Mucosa of rectum (tissue), 2 donors: ENCODE data around the gene MACROD2.

Source experiments
- H3K27ac ChIP-seq, 2 donors: one replicate each; pipeline ENCODE4 v1.7.0; 2013; ENCODE audit warnings: inconsistent platforms in 2 of 2, low read depth in 2 of 2, low read length in 2 of 2
- H3K27me3 ChIP-seq, 2 donors: one replicate each; pipeline ENCODE4 v1.7.0; 2013; ENCODE audit warnings: low read length in 2 of 2; ENCODE audit not compliant: control insufficient read depth in 2 of 2, insufficient read depth in 2 of 2
- H3K36me3 ChIP-seq, 2 donors: one replicate each; pipeline ENCODE4 v1.7.0; 2013; ENCODE audit warnings: low read length in 2 of 2; ENCODE audit not compliant: control insufficient read depth in 2 of 2, insufficient read depth in 2 of 2
- H3K4me1 ChIP-seq, 2 donors: one replicate each; pipeline ENCODE4 v1.7.0; 2013; ENCODE audit warnings: low read length in 2 of 2, mild to moderate bottlenecking in 1 of 2; ENCODE audit not compliant: control insufficient read depth in 2 of 2, insufficient read depth in 2 of 2
- H3K4me3 ChIP-seq, 2 donors: one replicate each; pipeline ENCODE4 v1.7.0; 2013; ENCODE audit warnings: low read length in 2 of 2
- H3K9ac ChIP-seq, 2 donors: one replicate each; pipeline ENCODE4 v1.7.0; 2013; ENCODE audit warnings: low read length in 2 of 2, low read depth in 1 of 2, mild to moderate bottlenecking in 1 of 2
- H3K9me3 ChIP-seq, 2 donors: one replicate each; pipeline ENCODE4 v1.7.0; 2013; ENCODE audit warnings: low read length in 2 of 2; ENCODE audit not compliant: control insufficient read depth in 2 of 2
- donor health status: healthy.
- donor health status: Normal muscosa, but diverticular disease.

Gene MACROD2

GRCh38 chr20:15847196-15847784, 1852.0 kb downstream of the MACROD2 start:
- Histone ChIP-seq H3K27me3 (no peaks in the 10 kb centered on the region), H3K27ac (no peak overlapping the region), H3K4me3 (no peak overlapping the region), H3K36me3 (no peaks in the 10 kb centered on the region), H3K9me3 (no peaks in the 10 kb centered on the region), H3K4me1 (no peaks in the 10 kb centered on the region), H3K9ac (no peak overlapping the region)

DNA sequence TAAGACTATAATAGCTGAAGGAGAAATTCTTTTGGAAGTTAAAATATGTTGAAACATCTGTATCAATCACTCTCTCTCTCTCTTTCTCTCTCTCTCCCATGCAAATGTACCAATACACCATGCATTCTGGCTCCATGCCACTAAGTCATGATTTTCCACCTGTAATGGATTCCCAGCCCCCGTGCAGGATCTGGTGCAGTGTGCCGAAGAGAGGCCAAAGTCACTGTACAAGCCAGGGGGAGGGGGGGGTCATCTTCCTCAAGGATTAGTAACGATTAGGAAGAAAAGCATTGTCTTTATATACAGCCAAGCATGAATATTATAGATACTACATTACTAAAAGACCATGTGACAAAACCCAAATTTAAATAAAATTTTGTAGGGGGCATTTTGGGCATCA, 1852.8 kb downstream of the MACROD2 start:
- Histone ChIP-seq H3K27me3 (no peaks in the 10 kb centered on the region), H3K27ac (no peak overlapping the region), H3K4me1 (no peaks in the 10 kb centered on the region), H3K9ac (no peak overlapping the region), H3K4me3 (no peak overlapping the region), H3K36me3 (no peaks in the 10 kb centered on the region), H3K9me3 (no peaks in the 10 kb centered on the region)

GRCh38 chr20:15848995-15849610, 1853.8 kb downstream of the MACROD2 start:
- Histone ChIP-seq H3K27me3 (no peaks in the 10 kb centered on the region), H3K27ac (no peak overlapping the region), H3K4me1 (no peaks in the 10 kb centered on the region)

GRCh38 chr20:15851576-15852215, 1856.4 kb downstream of the MACROD2 start:
- Histone ChIP-seq H3K4me3 (no peak overlapping the region), H3K9ac (no peak overlapping the region), H3K9me3 (no peaks in the 10 kb centered on the region), H3K27ac (no peak overlapping the region), H3K27me3 (no peaks in the 10 kb centered on the region), H3K4me1 (no peaks in the 10 kb centered on the region), H3K36me3 (no peaks in the 10 kb centered on the region)

More at GRCh38 chr20:15848995-15849610, 1853.8 kb downstream of the MACROD2 start:
- Histone ChIP-seq H3K4me3 (no peak overlapping the region), H3K36me3 (no peaks in the 10 kb centered on the region), H3K9ac (no peak overlapping the region), H3K9me3 (no peaks in the 10 kb centered on the region)

- H3K4me1 ChIP-seq, result no peaks in the 10 kb centered on the region
- no peak overlapping the region for H3K9ac ChIP-seq
- no peak overlapping the region for H3K4me3 ChIP-seq
- no peaks in the 10 kb centered on the region for H3K36me3 ChIP-seq
- no peak overlapping the region for H3K27ac ChIP-seq
- H3K27me3 ChIP-seq, result no peaks in the 10 kb centered on the region
- no peaks in the 10 kb centered on the region for H3K9me3 ChIP-seq
These were observed 1859.6 kb downstream of the MACROD2 start for GRCh38 chr20:15854911-15855310.

- H3K4me3 ChIP-seq, result no peak overlapping the region
- H3K27me3 ChIP-seq, result no peaks in the 10 kb centered on the region
- no peaks in the 10 kb centered on the region for H3K9me3 ChIP-seq
- no peaks in the 10 kb centered on the region for H3K4me1 ChIP-seq
- no peak overlapping the region for H3K27ac ChIP-seq
- H3K9ac ChIP-seq, result no peak overlapping the region
- H3K36me3 ChIP-seq, result no peaks in the 10 kb centered on the region
These were observed 1862.0 kb downstream of the MACROD2 start for GRCh38 chr20:15857173-15857784.

- no peaks in the 10 kb centered on the region for H3K4me1 ChIP-seq
- H3K4me3 ChIP-seq, result no peak overlapping the region
- no peaks in the 10 kb centered on the region for H3K27me3 ChIP-seq
These were observed 1863.7 kb downstream of the MACROD2 start for GRCh38 chr20:15859061-15859460.

DNA sequence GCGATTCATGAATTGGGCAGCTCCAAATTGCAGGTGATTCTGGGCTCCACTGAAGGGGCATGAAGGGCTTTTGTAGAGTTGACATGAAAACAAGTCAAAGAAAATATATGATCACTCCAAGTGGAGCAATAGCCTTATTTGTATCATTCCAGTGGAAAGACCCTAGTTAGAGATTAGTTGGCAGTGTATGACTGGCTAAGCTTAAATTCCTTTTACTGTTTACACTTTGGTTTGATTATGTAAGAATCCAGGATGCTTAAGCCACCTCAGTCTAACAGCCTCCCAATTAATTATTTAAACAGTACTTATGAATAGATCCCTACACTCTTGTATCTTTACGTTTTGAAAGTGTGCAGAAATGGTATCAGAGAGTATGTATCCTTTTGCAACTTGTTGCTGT, 1865.5 kb downstream of the MACROD2 start:
- no peaks in the 10 kb centered on the region for H3K9me3 ChIP-seq
- no peaks in the 10 kb centered on the region for H3K36me3 ChIP-seq
- H3K4me1 ChIP-seq, result no peaks in the 10 kb centered on the region
- H3K27me3 ChIP-seq, result no peaks in the 10 kb centered on the region
- H3K9ac ChIP-seq, result no peak overlapping the region
- H3K27ac ChIP-seq, result no peak overlapping the region
- H3K4me3 ChIP-seq, result no peak overlapping the region

More at GRCh38 chr20:15859061-15859460, 1863.7 kb downstream of the MACROD2 start:
- no peaks in the 10 kb centered on the region for H3K9me3 ChIP-seq
- H3K27ac ChIP-seq, result no peak overlapping the region
- H3K36me3 ChIP-seq, result no peaks in the 10 kb centered on the region
- no peak overlapping the region for H3K9ac ChIP-seq

GRCh38 chr20:15862178-15862577, 1866.9 kb downstream of the MACROD2 start:
- Histone ChIP-seq H3K4me3 (no peak overlapping the region), H3K27me3 (no peaks in the 10 kb centered on the region), H3K36me3 (no peaks in the 10 kb centered on the region), H3K9ac (no peak overlapping the region), H3K4me1 (no peaks in the 10 kb centered on the region), H3K9me3 (no peaks in the 10 kb centered on the region), H3K27ac (no peak overlapping the region)

DNA sequence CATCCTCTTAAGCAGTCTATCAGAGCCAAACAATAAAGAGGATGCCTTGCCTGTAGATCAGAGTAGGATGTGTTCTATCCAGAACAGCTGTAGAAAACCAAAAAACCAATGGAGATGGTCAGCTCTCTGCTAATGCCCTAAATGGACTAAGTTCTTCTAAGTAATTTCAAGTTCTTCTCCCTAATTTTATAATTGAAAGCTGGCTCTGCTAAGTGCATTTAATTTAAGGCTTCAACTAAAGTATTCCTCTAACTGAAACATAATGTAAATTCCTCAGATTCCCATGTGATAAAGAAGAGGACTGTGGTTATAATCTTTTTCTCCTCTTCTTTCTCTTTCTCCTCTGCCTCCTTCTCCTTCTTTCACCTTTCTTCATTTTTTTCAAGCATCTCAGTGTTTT, 1868.4 kb downstream of the MACROD2 start:
- Histone ChIP-seq H3K9ac (no peak overlapping the region), H3K27ac (no peak overlapping the region), H3K4me1 (no peaks in the 10 kb centered on the region), H3K4me3 (no peak overlapping the region), H3K9me3 (no peaks in the 10 kb centered on the region), H3K36me3 (no peaks in the 10 kb centered on the region), H3K27me3 (no peaks in the 10 kb centered on the region)
